ENCODE measurements around the gene AGFG2. TPM values are rescaled to one million over a fixed set of nuclear protein-coding genes. Genes with fewer than 3 reads are reported as not detected.
A peak's percentile ranks its signal among the peaks of the same experiment; 100 is the strongest.

The AGFG2 gene
- total and polyA plus RNA-seq, 2 of the 13 experiments (the other 11 are each of a cell fraction or from before 2014, with no cell fraction given) = 125 to 132 TPM

DNA sequence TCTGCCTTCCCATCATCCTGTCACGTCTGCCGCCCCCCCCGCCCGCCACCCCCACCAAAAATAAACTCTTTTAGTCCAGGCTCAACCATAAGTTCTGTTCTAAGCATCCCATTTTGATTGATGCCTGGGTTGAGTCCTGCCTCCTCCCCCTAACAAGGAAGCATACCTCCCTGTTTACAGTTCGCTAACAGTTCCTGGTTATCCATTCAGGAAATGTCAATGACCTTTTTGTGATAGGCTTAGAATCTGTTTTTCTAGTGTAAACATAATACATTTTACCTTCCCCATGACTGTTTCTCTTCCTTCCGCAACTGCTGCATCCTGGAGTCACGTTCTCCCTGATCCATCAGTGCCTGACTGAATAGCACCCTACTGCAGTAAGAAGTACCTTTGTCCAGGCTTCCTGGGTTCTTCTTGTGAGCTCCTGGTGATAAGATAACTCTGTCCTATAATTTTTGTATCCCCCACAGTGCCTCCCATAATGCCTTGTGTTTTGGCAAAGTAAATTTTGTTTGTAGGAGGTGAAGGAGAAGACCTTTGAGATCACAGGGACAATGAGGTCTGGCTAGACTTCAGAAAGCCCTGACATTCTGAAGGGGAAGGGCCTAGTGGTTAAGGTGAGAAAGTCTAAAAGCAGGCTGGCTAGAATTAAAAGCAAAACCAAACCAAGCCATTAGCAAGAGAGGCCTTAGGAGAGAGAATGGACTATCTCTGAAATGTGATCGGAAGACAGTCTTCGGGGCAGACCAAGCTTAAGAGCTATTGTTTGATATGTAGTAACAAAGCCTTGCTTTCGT lies 7.3 kb downstream of the AGFG2 start (continued):
- TF ChIP-seq, protein P1, sequence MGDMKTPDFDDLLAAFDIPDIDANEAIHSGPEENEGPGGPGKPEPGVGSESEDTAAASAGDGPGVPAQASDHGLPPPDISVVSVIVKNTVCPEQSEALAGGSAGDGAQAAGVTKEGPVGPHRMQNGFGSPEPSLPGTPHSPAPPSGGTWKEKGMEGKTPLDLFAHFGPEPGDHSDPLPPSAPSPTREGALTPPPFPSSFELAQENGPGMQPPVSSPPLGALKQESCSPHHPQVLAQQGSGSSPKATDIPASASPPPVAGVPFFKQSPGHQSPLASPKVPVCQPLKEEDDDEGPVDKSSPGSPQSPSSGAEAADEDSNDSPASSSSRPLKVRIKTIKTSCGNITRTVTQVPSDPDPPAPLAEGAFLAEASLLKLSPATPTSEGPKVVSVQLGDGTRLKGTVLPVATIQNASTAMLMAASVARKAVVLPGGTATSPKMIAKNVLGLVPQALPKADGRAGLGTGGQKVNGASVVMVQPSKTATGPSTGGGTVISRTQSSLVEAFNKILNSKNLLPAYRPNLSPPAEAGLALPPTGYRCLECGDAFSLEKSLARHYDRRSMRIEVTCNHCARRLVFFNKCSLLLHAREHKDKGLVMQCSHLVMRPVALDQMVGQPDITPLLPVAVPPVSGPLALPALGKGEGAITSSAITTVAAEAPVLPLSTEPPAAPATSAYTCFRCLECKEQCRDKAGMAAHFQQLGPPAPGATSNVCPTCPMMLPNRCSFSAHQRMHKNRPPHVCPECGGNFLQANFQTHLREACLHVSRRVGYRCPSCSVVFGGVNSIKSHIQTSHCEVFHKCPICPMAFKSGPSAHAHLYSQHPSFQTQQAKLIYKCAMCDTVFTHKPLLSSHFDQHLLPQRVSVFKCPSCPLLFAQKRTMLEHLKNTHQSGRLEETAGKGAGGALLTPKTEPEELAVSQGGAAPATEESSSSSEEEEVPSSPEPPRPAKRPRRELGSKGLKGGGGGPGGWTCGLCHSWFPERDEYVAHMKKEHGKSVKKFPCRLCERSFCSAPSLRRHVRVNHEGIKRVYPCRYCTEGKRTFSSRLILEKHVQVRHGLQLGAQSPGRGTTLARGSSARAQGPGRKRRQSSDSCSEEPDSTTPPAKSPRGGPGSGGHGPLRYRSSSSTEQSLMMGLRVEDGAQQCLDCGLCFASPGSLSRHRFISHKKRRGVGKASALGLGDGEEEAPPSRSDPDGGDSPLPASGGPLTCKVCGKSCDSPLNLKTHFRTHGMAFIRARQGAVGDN (CRISPR knock-in tag; IDR thresholded peaks at IDR 0.05) = no peak
- TF ChIP-seq ZFAT (CRISPR knock-in tag; conservative IDR thresholded peaks at IDR 0.05) = no peak
- TF ChIP-seq ZNF354B (CRISPR knock-in tag; IDR thresholded peaks at IDR 0.05) = no peak
- peak; percentile 27; the same call in 1 of the 2 replicates for TF ChIP-seq BRD4 (CRISPR knock-in tag; IDR thresholded peaks at IDR 0.05)
- TF ChIP-seq TGIF2 (CRISPR knock-in tag; IDR thresholded peaks at IDR 0.05) = no peak
- no peak for TF ChIP-seq IRX3 (CRISPR knock-in tag; IDR thresholded peaks at IDR 0.05; ENCODE audit: borderline replicate concordance, low read depth)
- TF ChIP-seq, protein P2, sequence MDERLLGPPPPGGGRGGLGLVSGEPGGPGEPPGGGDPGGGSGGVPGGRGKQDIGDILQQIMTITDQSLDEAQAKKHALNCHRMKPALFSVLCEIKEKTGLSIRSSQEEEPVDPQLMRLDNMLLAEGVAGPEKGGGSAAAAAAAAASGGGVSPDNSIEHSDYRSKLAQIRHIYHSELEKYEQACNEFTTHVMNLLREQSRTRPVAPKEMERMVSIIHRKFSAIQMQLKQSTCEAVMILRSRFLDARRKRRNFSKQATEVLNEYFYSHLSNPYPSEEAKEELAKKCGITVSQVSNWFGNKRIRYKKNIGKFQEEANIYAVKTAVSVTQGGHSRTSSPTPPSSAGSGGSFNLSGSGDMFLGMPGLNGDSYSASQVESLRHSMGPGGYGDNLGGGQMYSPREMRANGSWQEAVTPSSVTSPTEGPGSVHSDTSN (CRISPR knock-in tag; IDR thresholded peaks at IDR 0.05) = peak; percentile 77
- no peak for TF ChIP-seq SATB2 (CRISPR knock-in tag; IDR thresholded peaks at IDR 0.05)
- TF ChIP-seq, protein P3, sequence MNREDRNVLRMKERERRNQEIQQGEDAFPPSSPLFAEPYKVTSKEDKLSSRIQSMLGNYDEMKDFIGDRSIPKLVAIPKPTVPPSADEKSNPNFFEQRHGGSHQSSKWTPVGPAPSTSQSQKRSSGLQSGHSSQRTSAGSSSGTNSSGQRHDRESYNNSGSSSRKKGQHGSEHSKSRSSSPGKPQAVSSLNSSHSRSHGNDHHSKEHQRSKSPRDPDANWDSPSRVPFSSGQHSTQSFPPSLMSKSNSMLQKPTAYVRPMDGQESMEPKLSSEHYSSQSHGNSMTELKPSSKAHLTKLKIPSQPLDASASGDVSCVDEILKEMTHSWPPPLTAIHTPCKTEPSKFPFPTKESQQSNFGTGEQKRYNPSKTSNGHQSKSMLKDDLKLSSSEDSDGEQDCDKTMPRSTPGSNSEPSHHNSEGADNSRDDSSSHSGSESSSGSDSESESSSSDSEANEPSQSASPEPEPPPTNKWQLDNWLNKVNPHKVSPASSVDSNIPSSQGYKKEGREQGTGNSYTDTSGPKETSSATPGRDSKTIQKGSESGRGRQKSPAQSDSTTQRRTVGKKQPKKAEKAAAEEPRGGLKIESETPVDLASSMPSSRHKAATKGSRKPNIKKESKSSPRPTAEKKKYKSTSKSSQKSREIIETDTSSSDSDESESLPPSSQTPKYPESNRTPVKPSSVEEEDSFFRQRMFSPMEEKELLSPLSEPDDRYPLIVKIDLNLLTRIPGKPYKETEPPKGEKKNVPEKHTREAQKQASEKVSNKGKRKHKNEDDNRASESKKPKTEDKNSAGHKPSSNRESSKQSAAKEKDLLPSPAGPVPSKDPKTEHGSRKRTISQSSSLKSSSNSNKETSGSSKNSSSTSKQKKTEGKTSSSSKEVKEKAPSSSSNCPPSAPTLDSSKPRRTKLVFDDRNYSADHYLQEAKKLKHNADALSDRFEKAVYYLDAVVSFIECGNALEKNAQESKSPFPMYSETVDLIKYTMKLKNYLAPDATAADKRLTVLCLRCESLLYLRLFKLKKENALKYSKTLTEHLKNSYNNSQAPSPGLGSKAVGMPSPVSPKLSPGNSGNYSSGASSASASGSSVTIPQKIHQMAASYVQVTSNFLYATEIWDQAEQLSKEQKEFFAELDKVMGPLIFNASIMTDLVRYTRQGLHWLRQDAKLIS (CRISPR knock-in tag; IDR thresholded peaks at IDR 0.05) = peak; percentile 88
- TF ChIP-seq ZNF703 (CRISPR knock-in tag; IDR thresholded peaks at IDR 0.05; ENCODE audit: borderline replicate concordance) = 0 out of 2 replicates have a peak, but pooled peaks have one; percentile 69
- peak; percentile 51; the same call in 1 of the 2 replicates for TF ChIP-seq HOXA5 (CRISPR knock-in tag; IDR thresholded peaks at IDR 0.05)
- TF ChIP-seq TBX2 (CRISPR knock-in tag; IDR thresholded peaks at IDR 0.05; ENCODE audit: borderline replicate concordance) = peak; percentile 62; the same call in 1 of the 2 replicates
- TF ChIP-seq, protein P4, sequence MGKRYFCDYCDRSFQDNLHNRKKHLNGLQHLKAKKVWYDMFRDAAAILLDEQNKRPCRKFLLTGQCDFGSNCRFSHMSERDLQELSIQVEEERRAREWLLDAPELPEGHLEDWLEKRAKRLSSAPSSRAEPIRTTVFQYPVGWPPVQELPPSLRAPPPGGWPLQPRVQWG (CRISPR knock-in tag; IDR thresholded peaks at IDR 0.05; ENCODE audit: borderline replicate concordance, low read depth) = no peak
- TF ChIP-seq NR2F6 (IDR thresholded peaks at IDR 0.05) = peak; percentile 91
- TF ChIP-seq NR2F6 (CRISPR knock-in tag; IDR thresholded peaks at IDR 0.05) = peak; percentile 89
- TF ChIP-seq ZNF430 (CRISPR knock-in tag; IDR thresholded peaks at IDR 0.05) = no peak
- TF ChIP-seq, protein P5, sequence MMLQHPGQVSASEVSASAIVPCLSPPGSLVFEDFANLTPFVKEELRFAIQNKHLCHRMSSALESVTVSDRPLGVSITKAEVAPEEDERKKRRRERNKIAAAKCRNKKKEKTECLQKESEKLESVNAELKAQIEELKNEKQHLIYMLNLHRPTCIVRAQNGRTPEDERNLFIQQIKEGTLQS (CRISPR knock-in tag; IDR thresholded peaks at IDR 0.05) = no peak
- peak; percentile 86 for TF ChIP-seq BHLHE40 (IDR thresholded peaks at IDR 0.05; ENCODE audit: low read length)
- no peak for TF ChIP-seq ZNF557 (CRISPR knock-in tag; IDR thresholded peaks at IDR 0.05)
- TF ChIP-seq NR1H2 (CRISPR knock-in tag; IDR thresholded peaks at IDR 0.05; ENCODE audit: borderline replicate concordance, low read depth) = no peak
- peak; percentile 19; the same call in 1 of the 2 replicates for TF ChIP-seq AKAP8 (CRISPR knock-in tag; IDR thresholded peaks at IDR 0.05)
